ENCODE results near the gene PLCD1.

PLCD1 gene

GRCh38 chr3:38004415-38005075, 24.9 kb downstream of the PLCD1 start:
- TF ChIP-seq Cebpa-rat (IDR thresholded peaks at IDR 0.05), result no peak
- H3K36me3 ChIP-seq, result peaks cover 32 to 90% (median 72%) of the 10 kb centered on the region in 11 experiments
- peak overlapping the region in 1 of 11 experiments; percentile 40; a peak in 1 of 22 replicates for H3K9ac ChIP-seq
- H4K20me1 ChIP-seq, result peaks cover 0 to 75% (median 20%) of the 10 kb centered on the region in 11 experiments; a peak in 17 of 22 replicates
- H3K4me1 ChIP-seq, result peaks cover 0 to 33% (median 8%) of the 10 kb centered on the region in 10 experiments; a peak in 11 of 20 replicates
- H3K27ac ChIP-seq, result no peak overlapping the region
- H3K9me3 ChIP-seq (replicated peaks in 1 of 11), result no peaks in the 10 kb centered on the region
- no peak overlapping the region; a peak in 1 of 22 replicates for H3K4me2 ChIP-seq
- H3K4me3 ChIP-seq, result no peak overlapping the region
- H3K27me3 ChIP-seq, result no peaks in the 10 kb centered on the region

GRCh38 chr3:38003817-38004414, 25.5 kb downstream of the PLCD1 start:
- peaks cover 4 to 37% (median 13%) of the 10 kb centered on the region in 10 experiments; a peak in 13 of 20 replicates for H3K4me1 ChIP-seq
- H3K27me3 ChIP-seq, result no peaks in the 10 kb centered on the region
- peak overlapping the region in 1 of 11 experiments; percentile 41; a peak in 1 of 22 replicates for H3K27ac ChIP-seq
- H3K9me3 ChIP-seq (replicated peaks in 1 of 11), result no peaks in the 10 kb centered on the region
- peaks cover 32 to 87% (median 74%) of the 10 kb centered on the region in 11 experiments for H3K36me3 ChIP-seq
- TF ChIP-seq Cebpa-rat (IDR thresholded peaks at IDR 0.05), result no peak
- no peak overlapping the region; a peak in 1 of 22 replicates for H3K4me2 ChIP-seq
- H3K9ac ChIP-seq, result peak overlapping the region in 1 of 11 experiments; percentile 40; a peak in 2 of 22 replicates
- peaks cover 0 to 70% (median 20%) of the 10 kb centered on the region in 11 experiments; a peak in 17 of 22 replicates for H4K20me1 ChIP-seq
- no peak overlapping the region for H3K4me3 ChIP-seq

GRCh38 chr3:38003371-38003816, 26.0 kb downstream of the PLCD1 start:
- TF ChIP-seq Cebpa-rat (IDR thresholded peaks at IDR 0.05), result no peak
- Histone ChIP-seq H3K4me1 (peaks cover 7 to 41% (median 17%) of the 10 kb centered on the region in 10 experiments), H3K36me3 (peaks cover 29 to 82% (median 74%) of the 10 kb centered on the region in 11 experiments), H4K20me1 (peaks cover 0 to 65% (median 20%) of the 10 kb centered on the region in 11 experiments; a peak in 17 of 22 replicates), H3K27ac (peak overlapping the region in 1 of 11 experiments; percentile 41; a peak in 1 of 22 replicates), H3K27me3 (no peaks in the 10 kb centered on the region), H3K9me3 (replicated peaks in 1 of 11) (no peaks in the 10 kb centered on the region), H3K4me3 (no peak overlapping the region), H3K4me2 (peak overlapping the region in 2 of 11 experiments; percentile 46 to 73; a peak in 5 of 22 replicates), H3K9ac (peak overlapping the region in 4 of 11 experiments; percentile 15 to 57 (median 39); a peak in 5 of 22 replicates)

- 0 out of 22 replicates have a peak overlapping the region, but pooled peaks of 1 of the 11 experiments have one; percentile 7 for H3K27ac ChIP-seq
- H3K9me3 ChIP-seq (replicated peaks in 1 of 11), result no peaks in the 10 kb centered on the region
- TF ChIP-seq Cebpa-rat (IDR thresholded peaks at IDR 0.05), result no peak
- H3K4me1 ChIP-seq, result peaks cover 12 to 46% (median 22%) of the 10 kb centered on the region in 10 experiments
- peak overlapping the region in 2 of 11 experiments; percentile 46 to 73; a peak in 5 of 22 replicates for H3K4me2 ChIP-seq
- H3K27me3 ChIP-seq, result no peaks in the 10 kb centered on the region
- H4K20me1 ChIP-seq, result peaks cover 0 to 61% (median 20%) of the 10 kb centered on the region in 11 experiments; a peak in 17 of 22 replicates
- H3K36me3 ChIP-seq, result peaks cover 25 to 80% (median 74%) of the 10 kb centered on the region in 11 experiments
- peak overlapping the region in 5 of 11 experiments; percentile 6 to 57 (median 16); a peak in 8 of 22 replicates for H3K9ac ChIP-seq
- no peak overlapping the region for H3K4me3 ChIP-seq
Observed at GRCh38 chr3:38002940-38003339, 26.5 kb downstream of the PLCD1 start.

GRCh38 chr3:38002291-38002876, 27.1 kb downstream of the PLCD1 start:
- no peak overlapping the region for H3K4me3 ChIP-seq
- TF ChIP-seq Cebpa-rat (IDR thresholded peaks at IDR 0.05), result no peak
- peaks cover 19 to 80% (median 70%) of the 10 kb centered on the region in 11 experiments; a peak in 21 of 22 replicates for H3K36me3 ChIP-seq

GRCh38 chr3:38001456-38002081, 27.9 kb downstream of the PLCD1 start:
- no peak overlapping the region for H3K4me3 ChIP-seq
- no peak for TF ChIP-seq Cebpa-rat (IDR thresholded peaks at IDR 0.05)
- H3K9me3 ChIP-seq (replicated peaks in 1 of 11), result no peaks in the 10 kb centered on the region
- H3K27me3 ChIP-seq, result no peaks in the 10 kb centered on the region
- no peak overlapping the region for H3K4me2 ChIP-seq
- peaks cover 15 to 55% (median 30%) of the 10 kb centered on the region in 10 experiments for H3K4me1 ChIP-seq
- peak overlapping the region in 2 of 11 experiments; percentile 5 to 32; a peak in 1 of 22 replicates for H3K9ac ChIP-seq
- H4K20me1 ChIP-seq, result peaks cover 0 to 49% (median 20%) of the 10 kb centered on the region in 11 experiments; a peak in 16 of 22 replicates
- peak overlapping the region in 1 of 11 experiments; percentile 21; a peak in 1 of 22 replicates for H3K27ac ChIP-seq
- H3K36me3 ChIP-seq, result peaks cover 11 to 81% (median 67%) of the 10 kb centered on the region in 11 experiments; a peak in 20 of 22 replicates

More at GRCh38 chr3:38002291-38002876, 27.1 kb downstream of the PLCD1 start:
- Histone ChIP-seq H3K27me3 (no peaks in the 10 kb centered on the region), H4K20me1 (peaks cover 0 to 55% (median 20%) of the 10 kb centered on the region in 11 experiments; a peak in 16 of 22 replicates), H3K9me3 (replicated peaks in 1 of 11) (no peaks in the 10 kb centered on the region), H3K27ac (no peak overlapping the region), H3K4me2 (no peak overlapping the region), H3K4me1 (peaks cover 15 to 50% (median 26%) of the 10 kb centered on the region in 10 experiments), H3K9ac (peak overlapping the region in 5 of 11 experiments; percentile 6 to 57 (median 16); a peak in 4 of 22 replicates)

GRCh38 chr3:38000965-38001455, 28.4 kb downstream of the PLCD1 start:
- Histone ChIP-seq H3K27ac (peak overlapping the region in 1 of 11 experiments; percentile 21; a peak in 2 of 22 replicates), H3K4me3 (no peak overlapping the region), H4K20me1 (peaks cover 0 to 43% (median 20%) of the 10 kb centered on the region in 11 experiments; a peak in 16 of 22 replicates), H3K9ac (peak overlapping the region in 4 of 11 experiments; percentile 5 to 32 (median 22); a peak in 2 of 22 replicates), H3K4me1 (peaks cover 21 to 60% (median 35%) of the 10 kb centered on the region in 10 experiments), H3K36me3 (peaks cover 5 to 81% (median 67%) of the 10 kb centered on the region in 11 experiments; a peak in 19 of 22 replicates), H3K4me2 (peak overlapping the region in 1 of 11 experiments; percentile 85; a peak in 1 of 22 replicates), H3K27me3 (no peaks in the 10 kb centered on the region), H3K9me3 (replicated peaks in 1 of 11) (no peaks in the 10 kb centered on the region)
- TF ChIP-seq Cebpa-rat (IDR thresholded peaks at IDR 0.05), result no peak
